Hindlimb muscle (tissue), 1 donor: Measurements from ENCODE around the gene ICAM3. TPM values are rescaled to one million over a fixed set of nuclear protein-coding genes. Genes with fewer than 3 reads are reported as not detected.

Experiments
- DNase-seq: peaks from one replicate; pipeline ENCODE4 v3.0.0-alpha.2; 2013
- polyA plus RNA-seq: library from polyadenylated mRNA; unstranded; fragments of 120-200 nt; gene quantifications from one replicate; pipeline ENCODE4 v1.2.1, GENCODE V29; 2013; ENCODE audit not compliant: insufficient read length

Gene ICAM3
- polyA plus RNA-seq, 1 donor, result 5.8 TPM

- no peak for DNase-seq
Observed at GRCh38 chr19:10290876-10291553, 48.4 kb downstream of the ICAM3 start.

GRCh38 chr19:10290357-10290875 is 49.0 kb downstream of the ICAM3 start:
- DNase-seq, result no peak

- DNase-seq, result no peak
Observed at GRCh38 chr19:10289836-10290356, 49.5 kb downstream of the ICAM3 start, which contains the start of gene ICAM5. TSS of gene ICAM5 (plus strand) at chr19:10289952. CDS start at chr19:10290044, 92 bp downstream.

GRCh38 chr19:10289167-10289835 is 50.1 kb downstream of the ICAM3 start:
- DNase-seq, result no peak

- no peak for DNase-seq
Observed at GRCh38 chr19:10288662-10289166, 50.7 kb downstream of the ICAM3 start.

- no peak for DNase-seq
Observed at GRCh38 chr19:10286803-10287737, 52.4 kb downstream of the ICAM3 start, which contains the start of gene ICAM4. TSS of gene ICAM4 (plus strand) at chr19:10286955. CDS start at chr19:10287013, 58 bp downstream.

- no peak for DNase-seq
Observed at GRCh38 chr19:10285393-10285792, 54.0 kb downstream of the ICAM3 start.

- no peak for DNase-seq
Observed at GRCh38 chr19:10284960-10285278, 54.5 kb downstream of the ICAM3 start.

GRCh38 chr19:10284065-10284959 is 55.1 kb downstream of the ICAM3 start:
- DNase-seq, result no peak

Other genes with a start within 250 kb of the ICAM3 start
- gene ANGPTL6, start 236.9 kb downstream of the ICAM3 start, polyA plus RNA-seq, result 1.7 TPM
- gene PPAN, start 233.3 kb downstream of the ICAM3 start, polyA plus RNA-seq, result 30.6 TPM
- 11.7 TPM for gene P2RY11, start 227.9 kb downstream of the ICAM3 start, polyA plus RNA-seq
- gene EIF3G, start 219.7 kb downstream of the ICAM3 start, polyA plus RNA-seq, result 287 TPM
- gene DNMT1, start 144.7 kb downstream of the ICAM3 start, polyA plus RNA-seq, result 65.8 TPM
- 10.8 TPM for gene S1PR2, start 108.3 kb downstream of the ICAM3 start, polyA plus RNA-seq
- gene MRPL4, start 87.4 kb downstream of the ICAM3 start, polyA plus RNA-seq, result 36.0 TPM
- 9.5 TPM for gene ICAM1, start 68.5 kb downstream of the ICAM3 start, polyA plus RNA-seq
- 0.45 TPM for gene ICAM4, start 52.7 kb downstream of the ICAM3 start, polyA plus RNA-seq
- gene ICAM5, start 49.7 kb downstream of the ICAM3 start, polyA plus RNA-seq, result 0.23 TPM
- gene ZGLP1, start 29.8 kb downstream of the ICAM3 start, polyA plus RNA-seq, result 5.0 TPM
- 19.4 TPM for gene FDX2, start 23.6 kb downstream of the ICAM3 start, polyA plus RNA-seq
- gene RAVER1, start 6.1 kb downstream of the ICAM3 start, polyA plus RNA-seq, result 18.4 TPM
- 71.8 TPM for gene TYK2, start 40.9 kb upstream of the ICAM3 start, polyA plus RNA-seq
- 137 TPM for gene CDC37, start 63.9 kb upstream of the ICAM3 start, polyA plus RNA-seq
- gene PDE4A, start 80.9 kb upstream of the ICAM3 start, polyA plus RNA-seq, result 5.0 TPM
- 65.6 TPM for gene KEAP1, start 163.7 kb upstream of the ICAM3 start, polyA plus RNA-seq
- gene S1PR5, start 177.8 kb upstream of the ICAM3 start, polyA plus RNA-seq, result 1.2 TPM
- 26.2 TPM for gene ATG4D, start 204.3 kb upstream of the ICAM3 start, polyA plus RNA-seq
- gene KRI1, start 226.4 kb upstream of the ICAM3 start, polyA plus RNA-seq, result 27.5 TPM
- gene CDKN2D, start 229.4 kb upstream of the ICAM3 start, polyA plus RNA-seq, result 14.4 TPM
- 0.86 TPM for gene AP1M2, start 247.7 kb upstream of the ICAM3 start, polyA plus RNA-seq